ENCODE results near the gene FTH1. TPM values are rescaled to one million over a fixed set of nuclear protein-coding genes. Genes with fewer than 3 reads are reported as not detected.

The FTH1 gene
- total RNA-seq, 1 donor from 2014 or later, result 3,807 TPM

- Mint-ChIP-seq H3K36me3 (ENCODE audit: low read depth) (no peaks in the 10 kb centered on the region), H3K4me3 (ENCODE audit: unreplicated experiment) (peak overlapping the region; percentile 9), H3K4me1 (ENCODE audit: low read depth) (peaks cover 55% of the 10 kb centered on the region), H3K27me3 (ENCODE audit: low read depth) (no peaks in the 10 kb centered on the region), H3K27ac (ENCODE audit: unreplicated experiment) (no peak overlapping the region), H3K9me3 (ENCODE audit: low read depth) (no peaks in the 10 kb centered on the region)
- no peak for DNase-seq (ENCODE audit: low spot score)
- TF ChIP-seq CTCF (IDR thresholded peaks at IDR 0.05), result no peak
These were observed 48.3 kb downstream of the FTH1 start for GRCh38 chr11:61918938-61919704.

GRCh38 chr11:61918251-61918937 lies 49.0 kb downstream of the FTH1 start:
- peak overlapping the region; percentile 88 for H3K4me3 Mint-ChIP-seq (ENCODE audit: unreplicated experiment)
- H3K36me3 Mint-ChIP-seq (ENCODE audit: low read depth), result no peaks in the 10 kb centered on the region
- H3K9me3 Mint-ChIP-seq (ENCODE audit: low read depth), result no peaks in the 10 kb centered on the region
- no peak for DNase-seq (ENCODE audit: low spot score)
- H3K4me1 Mint-ChIP-seq (ENCODE audit: low read depth), result peaks cover 48% of the 10 kb centered on the region
- peak overlapping the region; percentile 80 for H3K27ac Mint-ChIP-seq (ENCODE audit: unreplicated experiment)
- TF ChIP-seq CTCF (IDR thresholded peaks at IDR 0.05), result no peak
- no peaks in the 10 kb centered on the region for H3K27me3 Mint-ChIP-seq (ENCODE audit: low read depth)

- H3K4me1 Mint-ChIP-seq (ENCODE audit: low read depth), result peaks cover 39% of the 10 kb centered on the region
- TF ChIP-seq CTCF (IDR thresholded peaks at IDR 0.05), result no peak
- DNase-seq (ENCODE audit: low spot score), result peak; percentile 78
- no peaks in the 10 kb centered on the region for H3K9me3 Mint-ChIP-seq (ENCODE audit: low read depth)
- peak within 1 kb of the TSS; percentile 88 for H3K4me3 Mint-ChIP-seq (ENCODE audit: unreplicated experiment)
- no peaks in the 10 kb centered on the region for H3K36me3 Mint-ChIP-seq (ENCODE audit: low read depth)
- peak within 1 kb of the TSS; percentile 80 for H3K27ac Mint-ChIP-seq (ENCODE audit: unreplicated experiment)
- no peaks in the 10 kb centered on the region for H3K27me3 Mint-ChIP-seq (ENCODE audit: low read depth)
These were observed 49.9 kb downstream of the FTH1 start, which contains the start of gene RAB3IL1 for GRCh38 chr11:61917334-61918109. Gene RAB3IL1 (minus strand): TSS chr11:61917566. CDS start chr11:61917367, 199 bp downstream.

- H3K27me3 Mint-ChIP-seq (ENCODE audit: low read depth), result no peaks in the 10 kb centered on the region
- DNase-seq (ENCODE audit: low spot score), result peak; percentile 85
- H3K4me3 Mint-ChIP-seq (ENCODE audit: unreplicated experiment), result peak overlapping the region; percentile 70
- TF ChIP-seq CTCF (IDR thresholded peaks at IDR 0.05), result no peak
- H3K36me3 Mint-ChIP-seq (ENCODE audit: low read depth), result no peaks in the 10 kb centered on the region
- no peaks in the 10 kb centered on the region for H3K9me3 Mint-ChIP-seq (ENCODE audit: low read depth)
- H3K27ac Mint-ChIP-seq (ENCODE audit: unreplicated experiment), result no peak overlapping the region
- H3K4me1 Mint-ChIP-seq (ENCODE audit: low read depth), result peaks cover 35% of the 10 kb centered on the region
These were observed 50.6 kb downstream of the FTH1 start for GRCh38 chr11:61916737-61917333.

Data from chondrocyte (in vitro differentiated cells).